ENCODE data around the gene SH3GLB2.

SH3GLB2 gene

DNA sequence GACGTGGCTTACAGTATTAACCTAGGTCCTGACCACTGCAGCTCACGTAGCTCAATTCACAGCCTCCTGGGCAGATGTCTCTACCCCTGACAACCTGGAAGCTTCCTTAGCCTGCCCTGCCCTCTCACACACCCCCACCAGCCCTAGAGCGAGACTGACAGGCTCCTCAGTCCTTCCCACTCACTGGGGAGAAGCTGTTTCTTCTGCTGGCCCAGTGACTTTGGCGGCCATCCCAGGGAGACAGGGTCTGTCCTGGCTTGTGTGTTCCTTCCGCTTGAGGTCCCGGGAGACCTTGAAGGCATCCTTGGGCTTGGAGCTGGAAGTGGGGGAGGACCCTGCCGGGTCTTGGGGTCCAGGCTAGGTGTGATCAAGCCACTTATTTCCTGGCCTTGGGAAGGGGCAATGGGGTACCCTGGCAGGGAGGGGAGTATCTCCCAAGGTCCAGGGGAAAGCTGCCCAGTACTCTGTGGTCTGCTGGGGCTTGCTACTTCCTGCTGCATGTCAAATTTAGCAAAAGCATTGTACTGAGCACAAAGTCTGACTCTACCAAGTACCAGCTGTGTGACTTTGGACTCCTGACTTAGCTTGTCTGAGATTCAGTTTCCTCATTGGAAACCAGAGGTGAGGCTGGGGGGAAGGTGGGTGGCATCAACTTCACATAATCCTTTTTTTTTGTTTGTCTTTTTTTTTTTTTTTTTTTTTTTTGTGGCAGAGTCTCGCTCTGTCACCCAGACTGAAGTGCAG, 10.2 kb upstream of the SH3GLB2 start:
- no peak overlapping the region for H3K9ac ChIP-seq (ENCODE audit: low read length)
- no peaks in the 10 kb centered on the region for H3K9me2 ChIP-seq (replicated peaks; ENCODE audit: insufficient read depth, low read length)
- H2AFZ ChIP-seq (ENCODE audit: low read length) = no peak overlapping the region
- 0 out of 2 replicates have a peak, but pooled peaks cover 4% of the 10 kb centered on the region for H3K36me3 ChIP-seq (replicated peaks; ENCODE audit: insufficient read depth, low read length)
- no peak for DNase-seq
- no peak overlapping the region for H3K27ac ChIP-seq (ENCODE audit: low read length)
- H3F3A ChIP-seq (ENCODE audit: insufficient read depth, low read length) = peaks cover 5% of the 10 kb centered on the region; the same call in 1 of the 2 replicates
- H3K79me2 ChIP-seq (ENCODE audit: low read length) = peaks cover 34% of the 10 kb centered on the region
- H3K4me3 ChIP-seq (ENCODE audit: low read length) = no peak overlapping the region
- H3K27me3 ChIP-seq (replicated peaks; ENCODE audit: insufficient read depth, low read length) = no peaks in the 10 kb centered on the region
- H3K4me2 ChIP-seq (ENCODE audit: low read depth, low read length) = peak overlapping the region; percentile 92
- H4K20me1 ChIP-seq (ENCODE audit: insufficient read depth, low read length) = no peaks in the 10 kb centered on the region
- TF ChIP-seq, protein P1, sequence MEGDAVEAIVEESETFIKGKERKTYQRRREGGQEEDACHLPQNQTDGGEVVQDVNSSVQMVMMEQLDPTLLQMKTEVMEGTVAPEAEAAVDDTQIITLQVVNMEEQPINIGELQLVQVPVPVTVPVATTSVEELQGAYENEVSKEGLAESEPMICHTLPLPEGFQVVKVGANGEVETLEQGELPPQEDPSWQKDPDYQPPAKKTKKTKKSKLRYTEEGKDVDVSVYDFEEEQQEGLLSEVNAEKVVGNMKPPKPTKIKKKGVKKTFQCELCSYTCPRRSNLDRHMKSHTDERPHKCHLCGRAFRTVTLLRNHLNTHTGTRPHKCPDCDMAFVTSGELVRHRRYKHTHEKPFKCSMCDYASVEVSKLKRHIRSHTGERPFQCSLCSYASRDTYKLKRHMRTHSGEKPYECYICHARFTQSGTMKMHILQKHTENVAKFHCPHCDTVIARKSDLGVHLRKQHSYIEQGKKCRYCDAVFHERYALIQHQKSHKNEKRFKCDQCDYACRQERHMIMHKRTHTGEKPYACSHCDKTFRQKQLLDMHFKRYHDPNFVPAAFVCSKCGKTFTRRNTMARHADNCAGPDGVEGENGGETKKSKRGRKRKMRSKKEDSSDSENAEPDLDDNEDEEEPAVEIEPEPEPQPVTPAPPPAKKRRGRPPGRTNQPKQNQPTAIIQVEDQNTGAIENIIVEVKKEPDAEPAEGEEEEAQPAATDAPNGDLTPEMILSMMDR (IDR thresholded peaks at IDR 0.05; ENCODE audit: low read length) = no peak
- no peak for TF ChIP-seq EZH2 (optimal IDR thresholded peaks at IDR 0.05; ENCODE audit: low read depth, low read length)
- TF ChIP-seq EZH2phosphoT487 (IDR thresholded peaks at IDR 0.05; ENCODE audit: low read length) = no peak
- H3K9me3 ChIP-seq (replicated peaks; ENCODE audit: insufficient read depth, low read length) = no peaks in the 10 kb centered on the region
- H3K4me1 ChIP-seq (ENCODE audit: low read length) = peaks cover 14% of the 10 kb centered on the region

DNA sequence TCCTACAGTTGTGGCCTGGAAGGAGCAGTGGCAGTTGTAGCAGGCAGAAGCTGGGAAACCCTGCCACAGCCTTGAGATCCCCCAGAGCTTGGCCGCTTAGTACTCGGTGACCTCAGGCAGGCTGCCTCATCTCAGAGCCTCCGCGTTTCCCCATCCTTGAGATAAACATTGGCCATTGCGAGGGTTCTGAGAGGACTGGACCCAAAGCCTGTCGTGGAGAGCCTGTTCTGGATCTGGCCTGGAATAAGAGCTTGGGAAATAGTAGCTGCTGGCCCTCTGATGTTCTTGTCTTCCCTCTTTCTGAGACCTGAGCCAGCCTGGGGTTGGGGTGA, 9.6 kb upstream of the SH3GLB2 start:
- peaks cover 34% of the 10 kb centered on the region for H3K79me2 ChIP-seq (ENCODE audit: low read length)
- no peaks in the 10 kb centered on the region for H3K9me3 ChIP-seq (replicated peaks; ENCODE audit: insufficient read depth, low read length)
- peak overlapping the region; percentile 98 for H3K4me3 ChIP-seq (ENCODE audit: low read length)
- H2AFZ ChIP-seq (ENCODE audit: low read length) = no peak overlapping the region
- no peaks in the 10 kb centered on the region for H3K9me2 ChIP-seq (replicated peaks; ENCODE audit: insufficient read depth, low read length)
- H3K36me3 ChIP-seq (replicated peaks; ENCODE audit: insufficient read depth, low read length) = 0 out of 2 replicates have a peak, but pooled peaks cover 4% of the 10 kb centered on the region
- no peak overlapping the region for H3K27ac ChIP-seq (ENCODE audit: low read length)
- peak overlapping the region; percentile 92 for H3K4me2 ChIP-seq (ENCODE audit: low read depth, low read length)
- no peaks in the 10 kb centered on the region for H3K27me3 ChIP-seq (replicated peaks; ENCODE audit: insufficient read depth, low read length)
- peak overlapping the region; percentile 81; the same call in 1 of the 2 replicates for H3K9ac ChIP-seq (ENCODE audit: low read length)
- DNase-seq = no peak
- H3K4me1 ChIP-seq (ENCODE audit: low read length) = peaks cover 14% of the 10 kb centered on the region
- TF ChIP-seq EZH2 (optimal IDR thresholded peaks at IDR 0.05; ENCODE audit: low read depth, low read length) = no peak
- TF ChIP-seq, protein P1 (IDR thresholded peaks at IDR 0.05; ENCODE audit: low read length) = no peak
- no peak for TF ChIP-seq EZH2phosphoT487 (IDR thresholded peaks at IDR 0.05; ENCODE audit: low read length)
- peaks cover 5% of the 10 kb centered on the region; the same call in 1 of the 2 replicates for H3F3A ChIP-seq (ENCODE audit: insufficient read depth, low read length)
- H4K20me1 ChIP-seq (ENCODE audit: insufficient read depth, low read length) = no peaks in the 10 kb centered on the region

DNA sequence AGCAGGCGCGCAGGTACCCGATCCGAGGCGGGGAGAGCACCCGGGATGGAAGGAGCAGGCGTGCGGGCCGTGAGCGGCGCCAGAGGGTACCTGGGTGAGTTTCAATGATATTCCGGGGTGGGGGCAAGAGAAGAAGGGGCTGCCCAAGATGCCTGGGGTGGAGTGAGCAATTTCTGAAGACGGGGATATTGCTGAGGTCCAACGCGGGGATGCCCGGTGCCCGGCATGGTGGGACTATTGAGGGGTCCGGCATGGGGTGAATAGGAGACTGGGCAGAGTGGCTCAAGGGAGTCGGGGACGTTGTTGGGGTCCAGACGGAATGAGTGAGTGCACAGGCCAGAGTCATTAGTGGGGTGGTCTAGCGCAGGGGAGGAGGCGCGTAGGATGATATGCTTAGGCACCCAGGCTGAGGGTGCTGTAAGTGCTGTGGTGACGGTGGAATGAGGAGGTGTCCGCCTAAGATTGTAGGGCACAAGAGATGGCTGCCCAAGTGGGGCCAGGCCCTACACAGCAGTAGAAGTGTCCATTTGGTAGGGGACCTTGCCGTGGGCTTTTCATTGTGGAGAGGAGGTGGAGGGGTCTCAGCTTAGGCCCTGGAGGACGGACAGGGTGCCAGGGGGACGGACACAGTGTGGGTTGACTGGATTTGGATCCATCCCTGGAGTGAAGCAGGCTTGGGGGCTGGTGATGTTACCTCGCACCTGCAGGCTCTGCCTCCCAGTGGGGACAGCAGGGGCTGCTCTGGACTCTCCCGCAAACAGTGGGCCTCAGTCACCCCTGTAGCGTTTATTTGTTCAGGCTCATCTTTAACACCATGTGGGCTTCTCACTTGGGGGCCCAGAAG, 9.0 kb upstream of the SH3GLB2 start:
- H3K27me3 ChIP-seq (replicated peaks; ENCODE audit: insufficient read depth, low read length) = no peaks in the 10 kb centered on the region
- no peaks in the 10 kb centered on the region for H3K9me3 ChIP-seq (replicated peaks; ENCODE audit: insufficient read depth, low read length)
- peak overlapping the region; percentile 98 for H3K4me3 ChIP-seq (ENCODE audit: low read length)
- H3K36me3 ChIP-seq (replicated peaks; ENCODE audit: insufficient read depth, low read length) = 0 out of 2 replicates have a peak, but pooled peaks cover 1% of the 10 kb centered on the region
- H3K4me1 ChIP-seq (ENCODE audit: low read length) = peaks cover 14% of the 10 kb centered on the region
- H3F3A ChIP-seq (ENCODE audit: insufficient read depth, low read length) = peaks cover 5% of the 10 kb centered on the region; the same call in 1 of the 2 replicates
- H3K9ac ChIP-seq (ENCODE audit: low read length) = peak overlapping the region; percentile 81
- peak overlapping the region; percentile 97 for H2AFZ ChIP-seq (ENCODE audit: low read length)
- no peak for TF ChIP-seq EZH2 (optimal IDR thresholded peaks at IDR 0.05; ENCODE audit: low read depth, low read length)
- TF ChIP-seq, protein P1 (IDR thresholded peaks at IDR 0.05; ENCODE audit: low read length) = no peak
- TF ChIP-seq EZH2phosphoT487 (IDR thresholded peaks at IDR 0.05; ENCODE audit: low read length) = no peak
- H3K9me2 ChIP-seq (replicated peaks; ENCODE audit: insufficient read depth, low read length) = no peaks in the 10 kb centered on the region
- H3K4me2 ChIP-seq (ENCODE audit: low read depth, low read length) = peak overlapping the region; percentile 92
- no peaks in the 10 kb centered on the region for H4K20me1 ChIP-seq (ENCODE audit: insufficient read depth, low read length)
- DNase-seq = no peak
- H3K79me2 ChIP-seq (ENCODE audit: low read length) = peaks cover 34% of the 10 kb centered on the region
- H3K27ac ChIP-seq (ENCODE audit: low read length) = no peak overlapping the region; the same call in 1 of the 2 replicates

All from MM.1S (cell line).